HL-60 (cell line): ENCODE measurements around the gene ARSG.

Experiments used
- CTCF ChIP-seq: IDR thresholded peaks from one replicate; pipeline ENCODE4 v1.5.1; 2011; ENCODE audit warnings: low read length, control low read depth, inconsistent platforms; ENCODE audit not compliant: insufficient read depth
- GABPA ChIP-seq: IDR thresholded peaks from 2 replicates; pipeline ENCODE4 v1.6.1; 2012; ENCODE audit warnings: low read depth
- POLR2AphosphoS5 ChIP-seq: IDR thresholded peaks from 2 replicates; pipeline ENCODE4 v1.6.1; 2012; ENCODE audit warnings: low read depth
- REST ChIP-seq: IDR thresholded peaks from 2 replicates; pipeline ENCODE4 v1.6.1; 2012; ENCODE audit warnings: low read depth; ENCODE audit not compliant: insufficient replicate concordance

- TF ChIP-seq CTCF, result no peak
- TF ChIP-seq POLR2AphosphoS5, result no peak
- no peak for TF ChIP-seq REST
- no peak for TF ChIP-seq GABPA
Measured at GRCh38 chr17:68320943-68321555, 29.8 kb downstream of the ARSG start.
